Measurements from ENCODE around the gene TMEM121. TPM values are rescaled to one million over a fixed set of nuclear protein-coding genes. Genes with fewer than 3 reads are reported as not detected.

Gene TMEM121
- total and polyA plus RNA-seq, 2 of the 8 experiments (the other 6 are each of a cell fraction or from before 2014, with no cell fraction given), result 1.9 TPM; not detected in 1

DNA sequence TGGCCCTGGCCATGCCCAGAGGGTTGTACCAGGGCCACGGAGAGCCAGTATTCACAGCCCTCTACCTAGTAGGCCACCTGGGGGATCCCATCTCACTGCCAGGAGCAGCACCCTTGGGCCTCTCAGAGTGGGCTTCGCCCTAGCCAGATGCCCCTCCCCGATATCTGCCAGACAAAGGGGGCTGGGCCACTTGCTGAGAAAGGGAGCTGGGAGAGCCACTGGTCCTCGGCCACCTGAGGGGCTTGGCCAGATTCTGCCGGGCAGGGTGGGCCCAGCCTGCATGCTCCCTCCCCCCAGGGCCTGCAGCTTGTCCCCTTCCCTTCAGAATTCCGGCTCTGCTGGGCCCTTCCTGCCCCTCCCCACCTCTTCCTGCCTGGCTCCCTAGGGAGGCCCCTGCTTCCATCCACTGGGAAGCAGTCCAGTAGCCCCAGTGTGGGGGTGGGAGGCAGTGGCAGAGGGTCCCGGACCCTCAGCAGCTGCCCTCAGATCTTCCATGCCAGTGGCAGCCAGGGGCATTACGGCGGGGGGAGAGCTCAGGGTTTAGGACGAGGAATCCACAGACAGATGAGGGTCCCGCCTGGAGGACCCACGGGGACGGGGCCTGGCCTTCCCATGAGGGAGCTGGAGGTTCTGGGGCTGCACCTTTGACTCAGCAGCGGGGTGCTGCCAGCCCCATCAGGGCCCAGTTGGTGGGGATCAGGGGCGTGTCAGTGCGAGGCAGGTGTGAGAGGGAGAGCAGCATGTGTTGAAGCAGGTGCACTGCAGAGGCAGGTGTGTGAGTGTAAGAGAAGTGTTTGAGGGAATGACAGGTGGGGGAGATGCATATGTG, 49.3 kb upstream of the TMEM121 start (continued):
- TF ChIP-seq ATF3 (IDR thresholded peaks at IDR 0.05; ENCODE audit: insufficient read depth, low read depth, low read length) (no peak), NANOG (IDR thresholded peaks at IDR 0.05; ENCODE audit: insufficient read depth, low read depth, low read length, poor library complexity, severe bottlenecking) (no peak), MAFK (IDR thresholded peaks at IDR 0.05; ENCODE audit: low read depth, low read length) (no peak), E2F6 (IDR thresholded peaks at IDR 0.05) (no peak), SP2 (IDR thresholded peaks at IDR 0.05; ENCODE audit: low read length) (no peak), JUN (IDR thresholded peaks at IDR 0.05; ENCODE audit: low read depth, low read length) (no peak)
- TF ChIP-seq, protein P1, sequence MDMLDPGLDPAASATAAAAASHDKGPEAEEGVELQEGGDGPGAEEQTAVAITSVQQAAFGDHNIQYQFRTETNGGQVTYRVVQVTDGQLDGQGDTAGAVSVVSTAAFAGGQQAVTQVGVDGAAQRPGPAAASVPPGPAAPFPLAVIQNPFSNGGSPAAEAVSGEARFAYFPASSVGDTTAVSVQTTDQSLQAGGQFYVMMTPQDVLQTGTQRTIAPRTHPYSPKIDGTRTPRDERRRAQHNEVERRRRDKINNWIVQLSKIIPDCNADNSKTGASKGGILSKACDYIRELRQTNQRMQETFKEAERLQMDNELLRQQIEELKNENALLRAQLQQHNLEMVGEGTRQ (IDR thresholded peaks at IDR 0.05; ENCODE audit: low read length), result no peak

All from H1 (cell line).